ENCODE data around the gene MARK3. TPM values are rescaled to one million over a fixed set of nuclear protein-coding genes. Genes with fewer than 3 reads are reported as not detected.

The MARK3 gene
- polyA plus RNA-seq, 3 donors = 29.3 to 163 (median 44.7) TPM

GRCh38 chr14:103456167-103456835 lies 71.1 kb downstream of the MARK3 start:
- H3K27me3 ChIP-seq (ENCODE audit: control insufficient read depth in 2 of 2, insufficient read depth in 2 of 2, low read length in 2 of 2) = no peaks in the 10 kb centered on the region
- H3K79me2 ChIP-seq (ENCODE audit: insufficient read depth, low read length) = peaks cover 56% of the 10 kb centered on the region
- peaks cover 0 to 1% (median 0%) of the 10 kb centered on the region in 3 donors for H3K27me3 Mint-ChIP-seq (ENCODE audit: low read depth in 3 of 3)
- H3K27ac Mint-ChIP-seq = peak overlapping the region in 3 of 7 donors; percentile 38 to 66 (median 54)
- H3K4me1 ChIP-seq (ENCODE audit: control insufficient read depth in 1 of 2, insufficient read depth in 2 of 2, low read length in 2 of 2) = no peaks in the 10 kb centered on the region
- peak overlapping the region in 1 of 2 donors; percentile 3 for H3K27ac ChIP-seq (ENCODE audit: low read depth in 1 of 2, low read length in 2 of 2)
- no peaks in the 10 kb centered on the region for H3K9me3 ChIP-seq (replicated peaks in 1 of 2; ENCODE audit: control insufficient read depth in 1 of 2, insufficient read depth in 1 of 2, low read length in 2 of 2)
- 100% methylated on average over 1 of the region's 4 CpGs for WGBS (ENCODE audit: insufficient coverage)
- H3K4me1 Mint-ChIP-seq = no peaks in the 10 kb centered on the region
- no peaks in the 10 kb centered on the region for H3K9me3 Mint-ChIP-seq
- intact Hi-C loops (cut with micrococcal nuclease) = no loop called here
- H3K36me3 Mint-ChIP-seq = peaks cover 48 to 65% of the 10 kb centered on the region in 2 donors
- H3K4me3 ChIP-seq (replicated peaks in 1 of 3; ENCODE audit: low read depth in 2 of 3, low read length in 3 of 3) = no peak overlapping the region
- no peak overlapping the region for H3K4me3 Mint-ChIP-seq
- no peak overlapping the region for H3K4me2 ChIP-seq (replicated peaks; ENCODE audit: extremely low read depth, low read length, poor library complexity, severe bottlenecking)
- H3K9ac ChIP-seq (ENCODE audit: insufficient read depth, low read length, poor library complexity, severe bottlenecking) = no peak overlapping the region
- peaks cover 50 to 94% of the 10 kb centered on the region in 2 donors for H3K36me3 ChIP-seq (replicated peaks in 1 of 2; ENCODE audit: control insufficient read depth in 1 of 2, insufficient read depth in 2 of 2, low read length in 2 of 2)
- H2AFZ ChIP-seq (ENCODE audit: insufficient read depth, low read depth, low read length, poor library complexity, severe bottlenecking) = no peak overlapping the region
- no peak for DNase-seq
- TF ChIP-seq CTCF (IDR thresholded peaks at IDR 0.05) = no peak
- peaks cover 99% of the 10 kb centered on the region for H4K20me1 ChIP-seq (ENCODE audit: insufficient read depth, low read length)

DNA sequence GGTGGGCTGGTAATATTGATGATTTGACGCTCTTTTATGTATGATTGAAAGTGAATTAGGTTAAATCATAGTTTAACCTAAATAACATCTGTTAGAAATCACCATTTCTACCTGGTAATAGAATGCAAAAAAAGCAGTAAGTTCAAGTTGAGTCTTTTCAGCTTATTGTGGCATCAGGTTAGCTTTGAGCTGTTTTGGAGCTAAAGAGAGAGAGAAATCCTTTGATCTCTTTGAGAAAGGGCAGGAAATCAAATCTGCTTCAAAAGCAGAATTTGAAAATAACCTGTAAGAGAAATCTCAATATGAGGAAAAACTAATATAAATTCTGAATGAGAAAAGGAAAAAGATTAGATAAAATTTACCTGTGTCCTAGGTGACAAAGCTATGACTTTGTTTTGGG lies 75.2 kb downstream of the MARK3 start:
- Mint-ChIP-seq H3K36me3 (peaks cover 57 to 75% of the 10 kb centered on the region in 2 donors), H3K4me1 (peaks cover 16% of the 10 kb centered on the region), H3K9me3 (no peaks in the 10 kb centered on the region), H3K27me3 (ENCODE audit: low read depth in 3 of 3) (peaks cover 0 to 1% (median 0%) of the 10 kb centered on the region in 3 donors), H3K27ac (no peak overlapping the region), H3K4me3 (no peak overlapping the region)
- peaks cover 62 to 96% of the 10 kb centered on the region in 2 donors for H3K36me3 ChIP-seq (replicated peaks in 1 of 2; ENCODE audit: control insufficient read depth in 1 of 2, insufficient read depth in 2 of 2, low read length in 2 of 2)
- H3K27ac ChIP-seq (ENCODE audit: low read depth in 1 of 2, low read length in 2 of 2) = no peak overlapping the region
- H4K20me1 ChIP-seq (ENCODE audit: insufficient read depth, low read length) = peaks cover 95% of the 10 kb centered on the region
- no peaks in the 10 kb centered on the region for H3K9me3 ChIP-seq (replicated peaks in 1 of 2; ENCODE audit: control insufficient read depth in 1 of 2, insufficient read depth in 1 of 2, low read length in 2 of 2)
- H3K27me3 ChIP-seq (ENCODE audit: control insufficient read depth in 2 of 2, insufficient read depth in 2 of 2, low read length in 2 of 2) = no peaks in the 10 kb centered on the region
- no peak overlapping the region for H3K9ac ChIP-seq (ENCODE audit: insufficient read depth, low read length, poor library complexity, severe bottlenecking)
- H2AFZ ChIP-seq (ENCODE audit: insufficient read depth, low read depth, low read length, poor library complexity, severe bottlenecking) = no peak overlapping the region
- intact Hi-C loops (cut with micrococcal nuclease) = no loop called here
- WGBS (ENCODE audit: insufficient coverage) = no CpG with 5 or more reads among the region's 1 CpG
- peaks cover 10 to 12% of the 10 kb centered on the region in 2 donors for H3K4me1 ChIP-seq (ENCODE audit: control insufficient read depth in 1 of 2, insufficient read depth in 2 of 2, low read length in 2 of 2)
- peaks cover 34% of the 10 kb centered on the region for H3K79me2 ChIP-seq (ENCODE audit: insufficient read depth, low read length)
- no peak for TF ChIP-seq CTCF (IDR thresholded peaks at IDR 0.05)
- no peak for DNase-seq
- H3K4me2 ChIP-seq (replicated peaks; ENCODE audit: extremely low read depth, low read length, poor library complexity, severe bottlenecking) = no peak overlapping the region
- H3K4me3 ChIP-seq (replicated peaks in 1 of 3; ENCODE audit: low read depth in 2 of 3, low read length in 3 of 3) = no peak overlapping the region

Measured in CD14-positive monocyte (primary cell).